B cell (primary cell): ENCODE measurements around the gene TRMT13. TPM values are rescaled to one million over a fixed set of nuclear protein-coding genes. Genes with fewer than 3 reads are reported as not detected.

Experiments
- ATAC-seq: fragments of 200-7000 bp; cut with Tn5 transposase; one replicate; pipeline ENCODE4 v1.10.0; 2021; ENCODE audit warnings: low read depth, mild to moderate bottlenecking, moderate number of reproducible peaks, moderate library complexity
- CTCF ChIA-PET: fragments of 350-600 bp; sonication (Branson Sonifier 250); formaldehyde crosslinking; loops from one replicate; lab custom pipeline; 2021; ENCODE audit warnings: antibody characterized with exemption, inconsistent platforms; lab: Charles Lee
- POLR2A ChIA-PET: fragments of 350-600 bp; sonication (Branson Sonifier 250); formaldehyde crosslinking; loops from one replicate; lab custom pipeline; 2021; ENCODE audit warnings: antibody characterized with exemption; lab: Charles Lee
- DNase-seq: peaks from one replicate; pipeline ENCODE4 v3.0.0; 2013
- H2AFZ ChIP-seq: 2 replicates; pipeline ENCODE4 v1.6.1; 2012; ENCODE audit warnings: mild to moderate bottlenecking, low read depth, low read length; ENCODE audit not compliant: insufficient read depth, poor library complexity, severe bottlenecking
- H3K27ac ChIP-seq, 2 donors: 1 replicate in 1 of 2; 2 replicates in 1 of 2; pipeline ENCODE4 v1.5.1; 2012 to 2013; ENCODE audit warnings: low read length in 2 of 2, mild to moderate bottlenecking in 2 of 2, moderate library complexity in 1 of 2
- H3K27me3 ChIP-seq, 4 experiments: fragments of 200-600 bp in 1 of 4; sonication (generic) in 1 of 4; replicated peaks in 1 of 4; 1 replicate in 2 of 4; 2 replicates in 2 of 4; pipeline versions ENCODE4 v1.6.1 to v1.7.0; 2013 to 2016; ENCODE audit warnings: low read length in 3 of 4, mild to moderate bottlenecking in 2 of 4, mixed read lengths in 1 of 4, moderate library complexity in 1 of 4; ENCODE audit not compliant: insufficient read depth in 4 of 4, control insufficient read depth in 3 of 4; ENCODE audit errors: control extremely low read depth in 1 of 4
- H3K36me3 ChIP-seq, 2 experiments: replicated peaks in 1 of 2; 1 replicate in 1 of 2; 2 replicates in 1 of 2; pipeline versions ENCODE4 v1.6.1 to v1.7.1; 2013; ENCODE audit warnings: low read length in 1 of 2; ENCODE audit not compliant: insufficient read depth in 2 of 2, control insufficient read depth in 1 of 2; ENCODE audit errors: control extremely low read depth in 1 of 2, extremely low read depth in 1 of 2
- H3K4me1 ChIP-seq, 2 donors: fragments of 200-600 bp in 1 of 2; sonication (generic) in 1 of 2; 1 replicate in 1 of 2; 2 replicates in 1 of 2; pipeline versions ENCODE4 v1.5.1 to v1.6.1; 2013 to 2017; ENCODE audit warnings: low read length in 2 of 2; ENCODE audit not compliant: control insufficient read depth in 2 of 2, insufficient read depth in 2 of 2
- H3K4me2 ChIP-seq: replicated peaks from 2 replicates; pipeline ENCODE3; 2012; ENCODE audit warnings: mild to moderate bottlenecking, low read depth, low read length; ENCODE audit not compliant: poor library complexity, severe bottlenecking
- H3K4me3 ChIP-seq, 5 experiments: fragments of 200-600 bp in 1 of 5; sonication (generic) in 1 of 5; 1 replicate in 3 of 5; 2 replicates in 2 of 5; pipeline versions ENCODE4 v1.5.1 to v1.7.0; 2011 to 2016; ENCODE audit warnings: low read length in 4 of 5, mild to moderate bottlenecking in 4 of 5, low read depth in 2 of 5, control low read depth in 1 of 5, moderate library complexity in 1 of 5; ENCODE audit not compliant: insufficient read depth in 1 of 5; ENCODE audit errors: control extremely low read depth in 1 of 5, extremely low read depth in 1 of 5
- H3K79me2 ChIP-seq: fragments of 200-600 bp; sonication (generic); one replicate; pipeline ENCODE4 v1.6.0; 2016; ENCODE audit warnings: low read length; ENCODE audit not compliant: control insufficient read depth, insufficient read depth
- H3K9ac ChIP-seq: fragments of 200-600 bp; sonication (generic); 2 replicates; pipeline ENCODE4 v1.6.1; 2017; ENCODE audit warnings: mild to moderate bottlenecking, low read length, moderate library complexity
- H3K9me3 ChIP-seq, 3 donors: one replicate each; pipeline versions ENCODE4 v1.6.1 to v1.7.1; 2013; ENCODE audit warnings: low read length in 2 of 3; ENCODE audit not compliant: control insufficient read depth in 2 of 3, insufficient read depth in 1 of 3; ENCODE audit errors: control extremely low read depth in 1 of 3
- H4K20me1 ChIP-seq: 2 replicates; pipeline ENCODE4 v1.6.0; 2012; ENCODE audit warnings: mild to moderate bottlenecking, low read length; ENCODE audit not compliant: insufficient read depth, control insufficient read depth, poor library complexity, severe bottlenecking
- H3K27ac Mint-ChIP-seq: one replicate; pipeline ENCODE4 v1.8.0; 2021; ENCODE audit warnings: mixed read lengths
- H3K27me3 Mint-ChIP-seq: one replicate; pipeline ENCODE4 v1.8.0; 2021; ENCODE audit warnings: mixed read lengths
- H3K4me1 Mint-ChIP-seq: one replicate; pipeline ENCODE4 v1.8.0; 2021; ENCODE audit warnings: mixed read lengths
- H3K4me3 Mint-ChIP-seq: one replicate; pipeline ENCODE4 v1.8.0; 2021; ENCODE audit warnings: mixed read lengths
- H3K9me3 Mint-ChIP-seq: one replicate; pipeline ENCODE4 v1.8.0; 2022; ENCODE audit warnings: mixed read lengths; ENCODE audit not compliant: insufficient read depth
- EZH2 ChIP-seq: IDR thresholded peaks from 2 replicates; pipeline ENCODE4 v1.6.1; 2012; ENCODE audit warnings: borderline replicate concordance, low read depth, mild to moderate bottlenecking, moderate library complexity, low read length; ENCODE audit not compliant: insufficient read depth, poor library complexity, severe bottlenecking
- WGBS: methylation state at CpG from one replicate; pipeline ENCODE4 v1.1.5; 2013; ENCODE audit warnings: missing lambda C conversion rate; ENCODE audit not compliant: insufficient coverage; 5-methylcytosine and 5-hydroxymethylcytosine counted together
- intact Hi-C: fragments of 100-400 bp; cut with micrococcal nuclease; formaldehyde crosslinking; loops from one replicate; pipeline ENCODE4 v1.10.0; 2022
- polyA plus RNA-seq: library from polyadenylated mRNA; depleted of rRNA; stranded (reverse); fragments of >200 nt; gene quantifications from 2 replicates; pipeline ENCODE4 v1.2.3, GENCODE V29; 2012
- total RNA-seq, 2 donors: library from RNA; stranded (reverse); fragments of 120-200 nt in 1 of 2; gene quantifications; 1 replicate in 1 of 2; 2 replicates in 1 of 2; pipeline versions ENCODE4 v1.2.3 to v1.2.4, GENCODE V29; 2013 to 2022
- TF ChIP-seq, protein P1 (sequence below): fragments of 200-600 bp; IDR thresholded peaks from one replicate; pipeline ENCODE4 v1.8.0; 2022; ENCODE audit warnings: antibody characterized with exemption, mild to moderate bottlenecking

Gene TRMT13
- total and polyA plus RNA-seq, 2 donors (not counting 1 experiment from before 2014, with no cell fraction given), result 15.6 to 40.1 TPM

DNA sequence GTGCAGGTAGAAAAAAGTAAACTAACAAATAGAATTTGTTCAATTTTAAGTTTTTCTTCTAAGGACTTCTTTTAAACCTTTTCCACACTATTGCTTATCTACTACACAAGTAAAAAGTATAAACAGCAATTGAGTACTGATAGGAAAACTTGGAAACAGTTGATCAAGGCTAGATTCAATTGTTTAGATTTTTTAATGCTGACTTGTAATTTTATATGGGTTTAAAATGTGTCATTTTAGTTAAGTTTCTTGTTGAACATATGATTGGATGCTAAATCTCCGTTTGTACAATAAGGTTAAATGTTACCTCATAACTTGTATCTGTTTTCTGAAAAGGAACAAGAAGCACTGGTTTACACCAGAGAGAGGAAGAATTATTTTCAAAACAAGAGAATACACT lies 5.7 kb upstream of the TRMT13 start:
- Histone ChIP-seq H3K27me3 (no peaks in the 10 kb centered on the region), H4K20me1 (no peaks in the 10 kb centered on the region), H3K4me3 (no peak overlapping the region), H3K79me2 (peaks cover 46% of the 10 kb centered on the region), H3K9ac (no peak overlapping the region), H3K4me1 (peaks cover 7% of the 10 kb centered on the region in 2 donors), H3K9me3 (no peaks in the 10 kb centered on the region), H3K4me2 (no peak overlapping the region), H2AFZ (no peak overlapping the region), H3K27ac (no peak overlapping the region), H3K36me3 (no peaks in the 10 kb centered on the region)
- ChIA-PET CTCF (no interaction called here), POLR2A (no interaction called here)
- Mint-ChIP-seq H3K4me3 (no peak overlapping the region), H3K27ac (no peak overlapping the region), H3K4me1 (peaks cover 9% of the 10 kb centered on the region), H3K9me3 (no peaks in the 10 kb centered on the region), H3K27me3 (no peaks in the 10 kb centered on the region)
- DNase-seq, result no peak
- WGBS, result no CpG with 5 or more reads among the region's 1 CpG
- intact Hi-C loops, result no loop called here
- TF ChIP-seq EZH2, result no peak
- TF ChIP-seq, protein P1, sequence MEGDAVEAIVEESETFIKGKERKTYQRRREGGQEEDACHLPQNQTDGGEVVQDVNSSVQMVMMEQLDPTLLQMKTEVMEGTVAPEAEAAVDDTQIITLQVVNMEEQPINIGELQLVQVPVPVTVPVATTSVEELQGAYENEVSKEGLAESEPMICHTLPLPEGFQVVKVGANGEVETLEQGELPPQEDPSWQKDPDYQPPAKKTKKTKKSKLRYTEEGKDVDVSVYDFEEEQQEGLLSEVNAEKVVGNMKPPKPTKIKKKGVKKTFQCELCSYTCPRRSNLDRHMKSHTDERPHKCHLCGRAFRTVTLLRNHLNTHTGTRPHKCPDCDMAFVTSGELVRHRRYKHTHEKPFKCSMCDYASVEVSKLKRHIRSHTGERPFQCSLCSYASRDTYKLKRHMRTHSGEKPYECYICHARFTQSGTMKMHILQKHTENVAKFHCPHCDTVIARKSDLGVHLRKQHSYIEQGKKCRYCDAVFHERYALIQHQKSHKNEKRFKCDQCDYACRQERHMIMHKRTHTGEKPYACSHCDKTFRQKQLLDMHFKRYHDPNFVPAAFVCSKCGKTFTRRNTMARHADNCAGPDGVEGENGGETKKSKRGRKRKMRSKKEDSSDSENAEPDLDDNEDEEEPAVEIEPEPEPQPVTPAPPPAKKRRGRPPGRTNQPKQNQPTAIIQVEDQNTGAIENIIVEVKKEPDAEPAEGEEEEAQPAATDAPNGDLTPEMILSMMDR, result no peak
- no peak for ATAC-seq

DNA sequence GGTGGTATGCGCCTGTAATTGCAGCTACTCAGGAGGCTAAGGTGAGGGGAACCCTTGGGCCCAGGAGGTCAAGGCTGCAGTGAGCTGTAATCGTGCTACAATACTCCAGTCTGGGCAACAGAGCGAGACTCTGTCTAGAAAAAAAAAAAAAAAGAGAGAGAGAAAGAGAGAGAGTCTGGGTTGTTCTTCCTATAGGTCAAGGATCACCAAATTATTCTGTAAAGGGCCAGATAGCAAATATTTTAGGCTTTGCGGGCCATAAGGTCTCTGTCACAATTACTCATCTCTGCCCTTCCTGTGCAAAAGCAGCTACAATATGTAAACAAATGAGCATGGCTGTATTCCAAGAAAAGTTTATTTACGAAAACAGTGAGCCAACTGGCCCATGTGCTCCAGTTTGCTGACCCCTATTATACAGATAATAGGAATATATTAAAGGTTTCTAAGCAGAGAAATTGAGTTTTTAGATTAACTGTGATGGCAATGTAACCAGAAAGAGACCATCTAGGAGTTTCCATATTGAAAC lies 2.3 kb upstream of the TRMT13 start:
- no peaks in the 10 kb centered on the region for H3K9me3 Mint-ChIP-seq
- Histone ChIP-seq H3K9ac (no peak overlapping the region), H3K27ac (no peak overlapping the region), H2AFZ (no peak overlapping the region), H3K79me2 (peaks cover 68% of the 10 kb centered on the region), H3K27me3 (no peaks in the 10 kb centered on the region), H3K4me3 (no peak overlapping the region), H4K20me1 (no peaks in the 10 kb centered on the region), H3K36me3 (no peaks in the 10 kb centered on the region), H3K9me3 (no peaks in the 10 kb centered on the region), H3K4me2 (no peak overlapping the region), H3K4me1 (peaks cover 18 to 20% of the 10 kb centered on the region in 2 donors)
- no peak overlapping the region for H3K27ac Mint-ChIP-seq
- 100% methylated on average over 2 of the region's 5 CpGs for WGBS
- TF ChIP-seq EZH2, result no peak
- TF ChIP-seq, protein P1, result no peak
- H3K4me1 Mint-ChIP-seq, result peaks cover 34% of the 10 kb centered on the region
- intact Hi-C loops, result loop anchor here (5.0 kb wide), 1 partner anchor 327 kb away; no protein-coding TSS in a partner anchor
- DNase-seq, result no peak
- no peak for ATAC-seq
- H3K27me3 Mint-ChIP-seq, result no peaks in the 10 kb centered on the region
- no peak overlapping the region for H3K4me3 Mint-ChIP-seq
- CTCF ChIA-PET, result interaction anchor here (0.5 kb wide), 1 partner anchor 339 kb away, joined by 3 read pairs; no protein-coding TSS in a partner anchor
- POLR2A ChIA-PET, result interaction anchor here (0.7 kb wide), 2 partner anchors 19 to 254 kb away, joined by 3 to 6 read pairs; no protein-coding TSS in a partner anchor
